CD4-positive, alpha-beta T cell treated with Interleukin-4 for 1 hour (primary cell): ENCODE measurements around the gene CD19.
A peak's percentile ranks its signal among the peaks of the same experiment; 100 is the strongest.

ENCODE experiments used
- DNase-seq, 2 donors: peaks; one replicate each; pipeline ENCODE4 v3.0.0-alpha.2; 2020 to 2022

CD19 gene

DNA sequence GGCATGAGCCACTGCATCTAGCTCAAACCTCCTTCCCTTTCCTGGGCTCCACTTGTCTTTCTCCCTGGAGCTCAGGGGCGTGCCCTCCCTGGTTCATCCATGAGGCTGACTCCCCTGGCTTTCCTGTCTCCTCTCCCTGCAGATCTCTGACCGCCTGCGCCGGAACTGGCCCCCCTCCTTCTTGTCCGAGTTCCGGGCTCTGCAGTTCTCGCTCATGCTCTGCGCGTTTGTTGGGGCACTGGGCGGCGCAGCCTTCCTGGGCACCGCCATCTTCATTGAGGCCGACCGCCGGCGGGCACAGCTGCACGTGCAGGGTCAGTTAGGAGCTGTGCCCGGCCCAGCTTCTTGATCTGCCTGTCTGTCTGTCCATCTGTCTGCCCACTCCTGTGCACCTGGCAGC is 51.9 kb downstream of the CD19 start:
- DNase-seq = no peak

DNA sequence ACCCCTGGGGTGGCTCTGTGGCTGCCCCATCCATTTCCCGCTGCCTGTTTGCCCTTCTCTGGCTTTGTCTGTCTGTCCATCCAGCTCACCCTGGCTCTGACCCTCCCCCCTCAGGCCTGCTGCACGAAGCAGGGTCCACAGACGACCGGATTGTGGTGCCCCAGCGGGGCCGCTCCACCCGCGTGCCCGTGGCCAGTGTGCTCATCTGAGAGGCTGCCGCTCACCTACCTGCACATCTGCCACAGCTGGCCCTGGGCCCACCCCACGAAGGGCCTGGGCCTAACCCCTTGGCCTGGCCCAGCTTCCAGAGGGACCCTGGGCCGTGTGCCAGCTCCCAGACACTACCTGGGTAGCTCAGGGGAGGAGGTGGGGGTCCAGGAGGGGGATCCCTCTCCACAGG is 52.3 kb downstream of the CD19 start:
- DNase-seq = no peak

DNA sequence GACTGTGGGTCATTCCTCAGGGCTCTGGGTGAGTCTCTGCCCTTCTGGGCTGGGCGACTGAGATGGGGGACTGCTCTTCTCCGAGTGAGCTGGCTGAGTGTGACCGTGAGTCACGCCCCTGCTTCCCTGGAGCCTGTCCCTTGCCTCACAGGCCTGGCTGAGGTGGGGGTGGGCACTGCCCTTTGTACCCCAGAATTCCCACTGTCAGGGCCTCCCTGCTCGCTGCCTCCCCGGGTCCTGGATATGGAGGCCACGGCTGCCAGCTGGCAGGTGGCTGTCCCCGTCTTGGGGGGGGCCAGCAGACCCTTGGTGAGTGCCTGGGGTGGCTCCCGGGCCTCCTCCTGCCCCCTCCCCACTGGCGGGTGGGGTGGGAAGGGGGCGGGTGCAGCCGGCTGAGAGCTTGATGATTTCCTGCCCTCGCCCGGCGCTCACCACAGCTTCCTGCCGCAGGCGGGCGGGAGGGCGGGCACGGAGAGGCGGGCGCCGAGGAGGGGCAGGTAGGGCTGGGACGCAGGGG is 52.9 kb downstream of the CD19 start, which contains the start of gene LAT:
TSS of gene LAT (plus strand) at position 434 of the 517 bp plus-strand sequence. CDS start 366 bp downstream, outside the sequence.
- peak; percentile 75 to 78 for DNase-seq

DNA sequence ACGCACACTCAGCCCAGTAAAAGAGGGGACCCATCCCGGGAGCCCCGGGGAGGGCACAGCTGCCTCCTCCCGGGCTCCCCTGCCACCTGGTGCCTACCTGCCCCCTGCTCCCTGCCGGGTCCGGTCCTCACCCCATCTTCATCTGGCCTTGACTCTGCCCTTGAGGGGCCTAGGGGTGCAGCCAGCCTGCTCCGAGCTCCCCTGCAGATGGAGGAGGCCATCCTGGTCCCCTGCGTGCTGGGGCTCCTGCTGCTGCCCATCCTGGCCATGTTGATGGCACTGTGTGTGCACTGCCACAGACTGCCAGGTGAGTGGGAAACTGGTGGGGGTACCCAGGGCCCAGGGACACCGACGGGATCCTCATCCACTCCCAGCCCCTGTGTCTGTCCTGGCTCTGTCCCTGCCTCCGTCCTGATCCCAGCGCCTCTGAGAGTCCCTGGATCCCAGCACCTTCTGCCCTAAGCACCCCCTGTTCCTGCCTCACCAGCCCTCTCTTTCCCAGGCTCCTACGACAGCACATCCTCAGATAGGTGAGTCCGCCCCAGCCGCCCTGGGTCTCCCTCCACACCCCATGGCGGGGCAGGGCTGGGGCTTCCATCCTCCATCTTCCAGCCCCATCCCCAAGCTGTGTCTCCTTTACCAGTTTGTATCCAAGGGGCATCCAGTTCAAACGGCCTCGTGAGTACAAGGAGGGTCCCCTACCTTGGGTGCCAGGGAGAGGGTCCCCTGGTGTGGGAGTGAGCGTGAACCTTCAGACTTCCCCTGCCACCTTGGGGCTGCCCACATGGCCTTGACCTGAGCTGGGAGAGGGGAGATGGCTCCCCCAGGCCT is 53.7 kb downstream of the CD19 start:
- no peak for DNase-seq

DNA sequence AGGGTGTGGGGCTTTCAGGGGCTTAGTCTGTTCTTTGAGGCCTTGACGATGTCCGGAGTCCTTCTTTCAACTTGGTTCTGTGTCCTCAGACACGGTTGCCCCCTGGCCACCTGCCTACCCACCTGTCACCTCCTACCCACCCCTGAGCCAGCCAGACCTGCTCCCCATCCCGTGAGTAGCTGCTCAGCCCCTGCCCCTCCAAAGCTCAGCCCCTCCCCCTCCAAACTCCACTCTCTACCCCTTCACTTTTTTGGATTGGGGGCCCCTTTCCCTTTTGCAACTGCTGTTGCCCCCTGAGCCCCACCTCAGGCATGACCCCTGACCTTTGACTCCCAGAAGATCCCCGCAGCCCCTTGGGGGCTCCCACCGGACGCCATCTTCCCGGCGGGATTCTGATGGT is 54.3 kb downstream of the CD19 start:
- DNase-seq = no peak

DNA sequence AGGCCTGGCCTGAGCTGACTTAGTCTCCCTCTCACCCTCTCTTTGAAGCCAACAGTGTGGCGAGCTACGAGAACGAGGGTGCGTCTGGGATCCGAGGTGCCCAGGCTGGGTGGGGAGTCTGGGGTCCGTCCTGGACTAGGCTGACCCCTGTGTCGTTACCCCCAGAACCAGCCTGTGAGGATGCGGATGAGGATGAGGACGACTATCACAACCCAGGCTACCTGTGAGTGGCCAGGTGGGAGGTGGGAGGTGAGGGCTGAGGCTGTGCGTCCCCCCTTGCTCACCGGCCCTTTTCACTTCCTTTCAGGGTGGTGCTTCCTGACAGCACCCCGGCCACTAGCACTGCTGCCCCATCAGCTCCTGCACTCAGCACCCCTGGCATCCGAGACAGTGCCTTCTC is 54.7 kb downstream of the CD19 start:
- DNase-seq = no peak

DNA sequence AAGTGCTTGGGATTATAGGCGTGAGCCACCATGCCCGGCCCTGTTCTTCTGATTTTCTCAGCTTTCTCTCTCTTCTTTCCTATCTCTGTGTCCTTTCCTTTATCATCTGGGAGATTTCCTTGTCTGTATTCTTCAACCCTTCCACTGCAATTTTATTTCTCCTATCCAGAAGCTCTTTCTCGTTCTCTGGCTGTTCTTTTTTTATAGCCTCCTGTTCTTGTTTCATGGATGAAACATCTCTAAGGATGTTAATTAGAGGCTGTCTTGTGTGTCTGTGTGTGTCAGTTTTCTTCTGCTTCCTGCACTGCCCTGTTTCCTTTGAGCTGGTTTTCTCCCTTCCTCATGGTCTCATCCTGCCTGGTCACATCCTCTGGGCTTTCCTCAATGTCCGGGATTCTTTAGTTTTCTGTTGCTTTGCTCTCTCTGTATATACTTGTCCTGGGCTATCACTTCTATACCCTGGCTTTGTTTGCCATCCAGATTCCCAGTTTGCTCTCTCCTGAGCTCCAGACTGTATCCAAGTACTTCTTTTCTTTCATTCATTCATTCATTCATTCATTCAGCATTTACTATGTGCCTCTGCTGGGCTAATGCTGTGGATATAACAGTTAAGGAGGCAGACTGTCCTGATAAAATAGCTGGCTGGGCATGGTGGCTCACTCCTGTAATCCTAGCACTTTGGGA is 55.5 kb downstream of the CD19 start:
- DNase-seq = no peak
